ENCODE results near the gene SLC26A11.
A peak's percentile ranks its signal among the peaks of the same experiment; 100 is the strongest.

SLC26A11 gene

GRCh38 chr17:80279895-80280294 lies 59.7 kb downstream of the SLC26A11 start:
- no peak overlapping the region for H3K9ac ChIP-seq (ENCODE audit: low read length)
- peaks cover 10% of the 10 kb centered on the region for H3K36me3 ChIP-seq (ENCODE audit: control insufficient read depth, insufficient read depth, low read length, severe bottlenecking)
- H3K27me3 ChIP-seq (replicated peaks; ENCODE audit: control insufficient read depth, insufficient read depth, low read length): no peaks in the 10 kb centered on the region
- peak; percentile 87 for DNase-seq (ENCODE audit: low read depth)
- H3K4me1 ChIP-seq (ENCODE audit: control insufficient read depth, insufficient read depth, low read length): peaks cover 23% of the 10 kb centered on the region
- H3K9me3 ChIP-seq (ENCODE audit: control insufficient read depth, low read length): no peaks in the 10 kb centered on the region
- peak overlapping the region; percentile 14 for H3K4me3 ChIP-seq (ENCODE audit: low read length)

- H3K36me3 ChIP-seq (ENCODE audit: control insufficient read depth, insufficient read depth, low read length, severe bottlenecking): peaks cover 7% of the 10 kb centered on the region
These were observed 61.3 kb downstream of the SLC26A11 start for GRCh38 chr17:80281516-80281915.

GRCh38 chr17:80283116-80283852 lies 63.1 kb downstream of the SLC26A11 start:
- Histone ChIP-seq H3K4me1 (ENCODE audit: control insufficient read depth, insufficient read depth, low read length) (peaks cover 19% of the 10 kb centered on the region), H3K36me3 (ENCODE audit: control insufficient read depth, insufficient read depth, low read length, severe bottlenecking) (peaks cover 8% of the 10 kb centered on the region), H3K4me3 (ENCODE audit: low read length) (no peak overlapping the region), H3K9me3 (ENCODE audit: control insufficient read depth, low read length) (no peaks in the 10 kb centered on the region), H3K9ac (ENCODE audit: low read length) (no peak overlapping the region), H3K27me3 (replicated peaks; ENCODE audit: control insufficient read depth, insufficient read depth, low read length) (no peaks in the 10 kb centered on the region)
- no peak for DNase-seq (ENCODE audit: low read depth)

More at GRCh38 chr17:80281516-80281915, 61.3 kb downstream of the SLC26A11 start:
- H3K9me3 ChIP-seq (ENCODE audit: control insufficient read depth, low read length): no peaks in the 10 kb centered on the region
- no peak for DNase-seq (ENCODE audit: low read depth)
- H3K4me3 ChIP-seq (ENCODE audit: low read length): no peak overlapping the region
- no peaks in the 10 kb centered on the region for H3K27me3 ChIP-seq (replicated peaks; ENCODE audit: control insufficient read depth, insufficient read depth, low read length)
- H3K4me1 ChIP-seq (ENCODE audit: control insufficient read depth, insufficient read depth, low read length): peaks cover 19% of the 10 kb centered on the region
- no peak overlapping the region for H3K9ac ChIP-seq (ENCODE audit: low read length)

GRCh38 chr17:80284631-80285030 lies 64.4 kb downstream of the SLC26A11 start:
- Histone ChIP-seq H3K27me3 (replicated peaks; ENCODE audit: control insufficient read depth, insufficient read depth, low read length) (no peaks in the 10 kb centered on the region), H3K9me3 (ENCODE audit: control insufficient read depth, low read length) (no peaks in the 10 kb centered on the region), H3K4me3 (ENCODE audit: low read length) (no peak overlapping the region), H3K4me1 (ENCODE audit: control insufficient read depth, insufficient read depth, low read length) (peaks cover 10% of the 10 kb centered on the region), H3K36me3 (ENCODE audit: control insufficient read depth, insufficient read depth, low read length, severe bottlenecking) (peaks cover 16% of the 10 kb centered on the region), H3K9ac (ENCODE audit: low read length) (no peak overlapping the region)
- no peak for DNase-seq (ENCODE audit: low read depth)

- H3K4me3 ChIP-seq (ENCODE audit: low read length): no peak overlapping the region
- H3K27me3 ChIP-seq (replicated peaks; ENCODE audit: control insufficient read depth, insufficient read depth, low read length): no peaks in the 10 kb centered on the region
- DNase-seq (ENCODE audit: low read depth): no peak
- no peaks in the 10 kb centered on the region for H3K9me3 ChIP-seq (ENCODE audit: control insufficient read depth, low read length)
- peaks cover 3% of the 10 kb centered on the region for H3K4me1 ChIP-seq (ENCODE audit: control insufficient read depth, insufficient read depth, low read length)
- H3K36me3 ChIP-seq (ENCODE audit: control insufficient read depth, insufficient read depth, low read length, severe bottlenecking): peaks cover 23% of the 10 kb centered on the region
- no peak overlapping the region for H3K9ac ChIP-seq (ENCODE audit: low read length)
These were observed 65.2 kb downstream of the SLC26A11 start for GRCh38 chr17:80285237-80285920.

GRCh38 chr17:80286638-80286960 lies 66.4 kb downstream of the SLC26A11 start:
- Histone ChIP-seq H3K36me3 (ENCODE audit: control insufficient read depth, insufficient read depth, low read length, severe bottlenecking) (peaks cover 35% of the 10 kb centered on the region), H3K4me3 (ENCODE audit: low read length) (no peak overlapping the region), H3K27me3 (replicated peaks; ENCODE audit: control insufficient read depth, insufficient read depth, low read length) (no peaks in the 10 kb centered on the region), H3K9ac (ENCODE audit: low read length) (no peak overlapping the region), H3K9me3 (ENCODE audit: control insufficient read depth, low read length) (no peaks in the 10 kb centered on the region), H3K4me1 (ENCODE audit: control insufficient read depth, insufficient read depth, low read length) (no peaks in the 10 kb centered on the region)
- DNase-seq (ENCODE audit: low read depth): no peak

- no peaks in the 10 kb centered on the region for H3K4me1 ChIP-seq (ENCODE audit: control insufficient read depth, insufficient read depth, low read length)
These were observed 66.8 kb downstream of the SLC26A11 start for GRCh38 chr17:80287038-80287437.

GRCh38 chr17:80287806-80288567 lies 67.8 kb downstream of the SLC26A11 start:
- H3K36me3 ChIP-seq (ENCODE audit: control insufficient read depth, insufficient read depth, low read length, severe bottlenecking): peaks cover 47% of the 10 kb centered on the region
- H3K4me1 ChIP-seq (ENCODE audit: control insufficient read depth, insufficient read depth, low read length): no peaks in the 10 kb centered on the region
- no peaks in the 10 kb centered on the region for H3K27me3 ChIP-seq (replicated peaks; ENCODE audit: control insufficient read depth, insufficient read depth, low read length)
- no peak overlapping the region for H3K9ac ChIP-seq (ENCODE audit: low read length)
- no peak overlapping the region for H3K4me3 ChIP-seq (ENCODE audit: low read length)
- no peaks in the 10 kb centered on the region for H3K9me3 ChIP-seq (ENCODE audit: control insufficient read depth, low read length)
- no peak for DNase-seq (ENCODE audit: low read depth)

More at GRCh38 chr17:80287038-80287437, 66.8 kb downstream of the SLC26A11 start:
- H3K36me3 ChIP-seq (ENCODE audit: control insufficient read depth, insufficient read depth, low read length, severe bottlenecking): peaks cover 39% of the 10 kb centered on the region
- DNase-seq (ENCODE audit: low read depth): peak; percentile 12
- no peak overlapping the region for H3K9ac ChIP-seq (ENCODE audit: low read length)
- H3K27me3 ChIP-seq (replicated peaks; ENCODE audit: control insufficient read depth, insufficient read depth, low read length): no peaks in the 10 kb centered on the region
- H3K4me3 ChIP-seq (ENCODE audit: low read length): no peak overlapping the region
- H3K9me3 ChIP-seq (ENCODE audit: control insufficient read depth, low read length): no peaks in the 10 kb centered on the region

- Histone ChIP-seq H3K9ac (ENCODE audit: low read length) (no peak overlapping the region), H3K9me3 (ENCODE audit: control insufficient read depth, low read length) (no peaks in the 10 kb centered on the region), H3K27me3 (replicated peaks; ENCODE audit: control insufficient read depth, insufficient read depth, low read length) (no peaks in the 10 kb centered on the region), H3K4me3 (ENCODE audit: low read length) (no peak overlapping the region), H3K36me3 (ENCODE audit: control insufficient read depth, insufficient read depth, low read length, severe bottlenecking) (peaks cover 59% of the 10 kb centered on the region), H3K4me1 (ENCODE audit: control insufficient read depth, insufficient read depth, low read length) (no peaks in the 10 kb centered on the region)
- no peak for DNase-seq (ENCODE audit: low read depth)
These were observed 69.4 kb downstream of the SLC26A11 start for GRCh38 chr17:80289616-80290015.

- no peak for DNase-seq (ENCODE audit: low read depth)
- H3K4me1 ChIP-seq (ENCODE audit: control insufficient read depth, insufficient read depth, low read length): no peaks in the 10 kb centered on the region
- no peak overlapping the region for H3K4me3 ChIP-seq (ENCODE audit: low read length)
- no peak overlapping the region for H3K9ac ChIP-seq (ENCODE audit: low read length)
- H3K36me3 ChIP-seq (ENCODE audit: control insufficient read depth, insufficient read depth, low read length, severe bottlenecking): peaks cover 65% of the 10 kb centered on the region
- no peaks in the 10 kb centered on the region for H3K27me3 ChIP-seq (replicated peaks; ENCODE audit: control insufficient read depth, insufficient read depth, low read length)
- no peaks in the 10 kb centered on the region for H3K9me3 ChIP-seq (ENCODE audit: control insufficient read depth, low read length)
These were observed 69.9 kb downstream of the SLC26A11 start for GRCh38 chr17:80290156-80290555.

- DNase-seq (ENCODE audit: low read depth): no peak
- Histone ChIP-seq H3K4me3 (ENCODE audit: low read length) (no peak overlapping the region), H3K9me3 (ENCODE audit: control insufficient read depth, low read length) (no peaks in the 10 kb centered on the region), H3K4me1 (ENCODE audit: control insufficient read depth, insufficient read depth, low read length) (no peaks in the 10 kb centered on the region), H3K9ac (ENCODE audit: low read length) (no peak overlapping the region), H3K27me3 (replicated peaks; ENCODE audit: control insufficient read depth, insufficient read depth, low read length) (no peaks in the 10 kb centered on the region), H3K36me3 (ENCODE audit: control insufficient read depth, insufficient read depth, low read length, severe bottlenecking) (peaks cover 76% of the 10 kb centered on the region)
These were observed 71.0 kb downstream of the SLC26A11 start for GRCh38 chr17:80291260-80291659.

Data from adipocyte (in vitro differentiated cells).